Neural progenitor cell (in vitro differentiated cells): Measurements from ENCODE around the gene SRPK3.

Source experiments
- EZH2 ChIP-seq: fragments of 200-600 bp; sonication (generic); IDR thresholded peaks from 2 replicates; pipeline ENCODE4 v1.6.1; 2017; ENCODE audit warnings: antibody characterized with exemption, mild to moderate bottlenecking, moderate library complexity
- TF ChIP-seq, protein P1 (sequence below): fragments of 200-600 bp; sonication (generic); IDR thresholded peaks from 2 replicates; pipeline ENCODE4 v1.5.1; 2017; ENCODE audit warnings: antibody characterized with exemption, mild to moderate bottlenecking

GRCh38 chrX:153778684-153779101, 2.1 kb upstream of the SRPK3 start:
- TF ChIP-seq EZH2 = no peak
- TF ChIP-seq, protein P1, sequence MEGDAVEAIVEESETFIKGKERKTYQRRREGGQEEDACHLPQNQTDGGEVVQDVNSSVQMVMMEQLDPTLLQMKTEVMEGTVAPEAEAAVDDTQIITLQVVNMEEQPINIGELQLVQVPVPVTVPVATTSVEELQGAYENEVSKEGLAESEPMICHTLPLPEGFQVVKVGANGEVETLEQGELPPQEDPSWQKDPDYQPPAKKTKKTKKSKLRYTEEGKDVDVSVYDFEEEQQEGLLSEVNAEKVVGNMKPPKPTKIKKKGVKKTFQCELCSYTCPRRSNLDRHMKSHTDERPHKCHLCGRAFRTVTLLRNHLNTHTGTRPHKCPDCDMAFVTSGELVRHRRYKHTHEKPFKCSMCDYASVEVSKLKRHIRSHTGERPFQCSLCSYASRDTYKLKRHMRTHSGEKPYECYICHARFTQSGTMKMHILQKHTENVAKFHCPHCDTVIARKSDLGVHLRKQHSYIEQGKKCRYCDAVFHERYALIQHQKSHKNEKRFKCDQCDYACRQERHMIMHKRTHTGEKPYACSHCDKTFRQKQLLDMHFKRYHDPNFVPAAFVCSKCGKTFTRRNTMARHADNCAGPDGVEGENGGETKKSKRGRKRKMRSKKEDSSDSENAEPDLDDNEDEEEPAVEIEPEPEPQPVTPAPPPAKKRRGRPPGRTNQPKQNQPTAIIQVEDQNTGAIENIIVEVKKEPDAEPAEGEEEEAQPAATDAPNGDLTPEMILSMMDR = peak; percentile 3
